Amniotic epithelial cell (primary cell): ENCODE results near the gene SEC14L5.
"Not testable (repeated sequence)": the region's sequence is repeated elsewhere in the genome, so short reads cannot be mapped to it uniquely, and the experiment has no call there.

Experiments used
- DNase-seq: peaks from one replicate; pipeline ENCODE4 v3.0.0-alpha.2; 2010; ENCODE audit warnings: low read depth

Gene SEC14L5

GRCh38 chr16:5041600-5042133 is 83.5 kb downstream of the SEC14L5 start:
- peak; percentile 82 for DNase-seq

GRCh38 chr16:5042574-5043171 is 84.5 kb downstream of the SEC14L5 start:
- peak; percentile 6 for DNase-seq

- DNase-seq, result no peak
These were observed 85.9 kb downstream of the SEC14L5 start for GRCh38 chr16:5044011-5044540.

GRCh38 chr16:5044581-5044980 is 86.5 kb downstream of the SEC14L5 start:
- DNase-seq, result not testable (repeated sequence)

GRCh38 chr16:5045499-5046115 is 87.5 kb downstream of the SEC14L5 start:
- DNase-seq, result no peak

GRCh38 chr16:5046914-5047313 is 88.8 kb downstream of the SEC14L5 start:
- no peak for DNase-seq

- no peak for DNase-seq
These were observed 97.0 kb downstream of the SEC14L5 start for GRCh38 chr16:5054876-5055865.

GRCh38 chr16:5056352-5056751 is 98.2 kb downstream of the SEC14L5 start:
- DNase-seq, result peak; percentile 23

GRCh38 chr16:5058476-5058875 is 100.3 kb downstream of the SEC14L5 start:
- no peak for DNase-seq

GRCh38 chr16:5059386-5060072 is 101.4 kb downstream of the SEC14L5 start:
- DNase-seq, result no peak

- DNase-seq, result no peak
These were observed 102.0 kb downstream of the SEC14L5 start for GRCh38 chr16:5060073-5060641.

- no peak for DNase-seq
These were observed 103.9 kb downstream of the SEC14L5 start for GRCh38 chr16:5062051-5062450.

- DNase-seq, result no peak
These were observed 104.9 kb downstream of the SEC14L5 start for GRCh38 chr16:5062790-5063765.

- DNase-seq, result no peak
These were observed 106.8 kb downstream of the SEC14L5 start for GRCh38 chr16:5064915-5065314.

GRCh38 chr16:5065326-5065725 is 107.2 kb downstream of the SEC14L5 start:
- no peak for DNase-seq

- no peak for DNase-seq
These were observed 107.7 kb downstream of the SEC14L5 start, which contains the start of gene C16orf89 for GRCh38 chr16:5065813-5066212. Gene C16orf89, minus strand, starts transcription at chr16:5065956. Its CDS starts 48 bp downstream, at chr16:5065908.

- DNase-seq, result no peak
These were observed 108.4 kb downstream of the SEC14L5 start for GRCh38 chr16:5066511-5066910.
